ENCODE measurements around the gene RUBCNL.

The RUBCNL gene

GRCh38 chr13:46341112-46341711 is 45.8 kb downstream of the RUBCNL start:
- no peak for DNase-seq (ENCODE audit: low spot score)

- no peak for DNase-seq (ENCODE audit: low spot score)
Measured at GRCh38 chr13:46340631-46341111, 46.4 kb downstream of the RUBCNL start.

GRCh38 chr13:46340011-46340410 is 47.0 kb downstream of the RUBCNL start:
- no peak for DNase-seq (ENCODE audit: low spot score)

GRCh38 chr13:46339035-46339666 is 47.9 kb downstream of the RUBCNL start:
- peak; percentile 73 for DNase-seq (ENCODE audit: low spot score)

- DNase-seq (ENCODE audit: low spot score): no peak
Measured at GRCh38 chr13:46337700-46338099, 49.4 kb downstream of the RUBCNL start.

GRCh38 chr13:46334035-46334822 is 52.8 kb downstream of the RUBCNL start:
- DNase-seq (ENCODE audit: low spot score): no peak

- no peak for DNase-seq (ENCODE audit: low spot score)
Measured at GRCh38 chr13:46332772-46333171, 54.3 kb downstream of the RUBCNL start.

GRCh38 chr13:46329624-46330023 is 57.4 kb downstream of the RUBCNL start:
- no peak for DNase-seq (ENCODE audit: low spot score)

- no peak for DNase-seq (ENCODE audit: low spot score)
Measured at GRCh38 chr13:46327246-46327645, 59.8 kb downstream of the RUBCNL start.

GRCh38 chr13:46324976-46325375 is 62.1 kb downstream of the RUBCNL start:
- DNase-seq (ENCODE audit: low spot score): no peak

- DNase-seq (ENCODE audit: low spot score): peak; percentile 74
Measured at GRCh38 chr13:46321494-46322225, 65.4 kb downstream of the RUBCNL start.

GRCh38 chr13:46320821-46321220 is 66.2 kb downstream of the RUBCNL start:
- DNase-seq (ENCODE audit: low spot score): no peak

- DNase-seq (ENCODE audit: low spot score): no peak
Measured at GRCh38 chr13:46320406-46320805, 66.6 kb downstream of the RUBCNL start.

- no peak for DNase-seq (ENCODE audit: low spot score)
Measured at GRCh38 chr13:46318986-46319385, 68.1 kb downstream of the RUBCNL start.

GRCh38 chr13:46317120-46317519 is 69.9 kb downstream of the RUBCNL start:
- DNase-seq (ENCODE audit: low spot score): no peak

GRCh38 chr13:46315491-46316075 is 71.5 kb downstream of the RUBCNL start:
- no peak for DNase-seq (ENCODE audit: low spot score)

GRCh38 chr13:46315036-46315435 is 72.0 kb downstream of the RUBCNL start:
- DNase-seq (ENCODE audit: low spot score): no peak

- DNase-seq (ENCODE audit: low spot score): no peak
Measured at GRCh38 chr13:46314587-46314986, 72.5 kb downstream of the RUBCNL start.

- DNase-seq (ENCODE audit: low spot score): no peak
Measured at GRCh38 chr13:46313432-46314257, 73.4 kb downstream of the RUBCNL start.

- no peak for DNase-seq (ENCODE audit: low spot score)
Measured at GRCh38 chr13:46313024-46313423, 74.0 kb downstream of the RUBCNL start.

GRCh38 chr13:46311217-46311616 is 75.8 kb downstream of the RUBCNL start:
- no peak for DNase-seq (ENCODE audit: low spot score)
